ENCODE data around the gene ZNF554.

The ZNF554 gene

DNA sequence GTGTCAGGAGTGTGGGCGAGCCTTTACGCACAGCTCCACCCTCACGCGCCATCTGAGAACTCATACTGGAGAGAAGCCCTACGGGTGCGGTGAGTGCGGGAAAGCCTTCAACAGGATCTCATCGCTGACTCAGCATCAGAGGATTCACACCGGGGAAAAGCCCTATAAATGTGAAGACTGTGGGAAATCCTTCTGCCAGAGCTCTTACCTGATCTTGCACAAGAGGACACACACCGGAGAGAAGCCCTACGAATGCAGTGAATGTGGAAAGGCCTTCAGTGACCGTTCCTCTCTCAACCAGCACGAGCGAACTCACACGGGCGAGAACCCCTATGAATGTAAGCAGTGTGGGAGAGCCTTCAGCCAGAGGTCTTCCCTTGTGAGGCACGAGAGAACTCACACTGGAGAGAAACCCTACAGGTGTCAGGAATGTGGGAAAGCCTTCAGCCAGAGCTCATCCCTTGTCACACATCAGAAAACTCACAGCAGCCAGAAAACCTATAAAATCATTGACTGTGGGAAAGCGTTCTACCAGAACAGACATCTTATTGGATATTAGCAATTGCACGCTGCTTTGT lies 14.7 kb downstream of the ZNF554 start:
- no peak for FAIRE-seq

DNA sequence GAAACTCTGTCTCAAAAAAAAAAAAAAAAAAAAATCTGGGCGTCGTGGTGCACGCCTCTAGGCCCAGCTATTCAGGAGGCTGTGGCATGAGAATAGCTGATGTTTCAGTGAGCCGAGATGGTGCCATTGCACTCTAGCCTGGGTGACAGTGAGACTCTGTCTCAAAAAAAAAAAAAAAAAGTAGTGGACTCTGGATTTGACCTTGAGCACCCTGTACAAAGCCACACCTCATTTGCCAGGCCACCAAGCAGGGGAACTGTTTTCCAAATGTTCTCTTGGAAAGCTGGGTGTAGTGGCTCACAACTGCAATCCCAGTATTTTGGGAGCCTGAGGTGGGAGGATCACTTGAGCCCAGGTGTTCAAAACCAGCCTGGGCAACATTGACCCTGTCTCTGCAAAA lies 17.8 kb downstream of the ZNF554 start:
- FAIRE-seq: no peak

GRCh38 chr19:2840794-2841791 lies 21.4 kb downstream of the ZNF554 start, which contains the start of gene ZNF555:
TSS of gene ZNF555 (plus strand) at chr19:2841475. CDS start at chr19:2841573, 98 bp downstream.
- peak; percentile 98 for FAIRE-seq

DNA sequence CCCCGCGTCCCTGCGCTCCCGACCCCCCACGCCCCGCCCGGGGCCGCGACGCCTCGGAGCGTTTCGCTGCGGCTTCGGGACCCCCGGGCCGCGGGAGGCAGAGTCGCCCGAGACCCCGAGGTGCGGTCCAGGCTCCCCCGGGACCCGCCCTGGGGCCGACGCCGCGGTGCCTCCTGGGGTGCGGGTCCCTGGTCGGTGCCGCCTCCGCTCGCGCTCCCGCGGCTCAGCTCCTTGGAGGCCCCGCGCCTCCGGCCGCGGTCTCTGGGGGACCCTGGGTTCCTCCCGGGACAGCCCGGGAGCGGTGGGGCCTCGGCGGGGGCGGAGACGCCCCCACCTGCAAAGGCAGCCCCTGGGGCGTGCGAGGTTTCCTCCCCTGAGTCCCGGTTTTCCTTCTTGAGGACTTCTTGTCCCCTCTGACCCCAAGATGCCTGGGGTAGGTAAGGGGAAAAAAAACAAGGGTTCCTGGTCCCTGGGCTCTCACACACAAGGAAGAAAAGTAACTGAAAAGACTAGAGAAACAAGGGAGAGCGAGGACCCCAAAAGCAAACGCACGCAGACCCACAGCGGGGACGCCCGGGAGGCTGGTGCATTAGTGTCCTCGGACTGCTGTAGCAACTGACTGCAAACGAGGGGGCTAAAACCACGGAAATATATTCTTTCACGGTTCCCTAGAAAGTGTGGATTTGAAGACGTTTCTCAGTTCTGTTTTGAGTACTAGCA lies 22.3 kb downstream of the ZNF554 start:
- FAIRE-seq: no peak

DNA sequence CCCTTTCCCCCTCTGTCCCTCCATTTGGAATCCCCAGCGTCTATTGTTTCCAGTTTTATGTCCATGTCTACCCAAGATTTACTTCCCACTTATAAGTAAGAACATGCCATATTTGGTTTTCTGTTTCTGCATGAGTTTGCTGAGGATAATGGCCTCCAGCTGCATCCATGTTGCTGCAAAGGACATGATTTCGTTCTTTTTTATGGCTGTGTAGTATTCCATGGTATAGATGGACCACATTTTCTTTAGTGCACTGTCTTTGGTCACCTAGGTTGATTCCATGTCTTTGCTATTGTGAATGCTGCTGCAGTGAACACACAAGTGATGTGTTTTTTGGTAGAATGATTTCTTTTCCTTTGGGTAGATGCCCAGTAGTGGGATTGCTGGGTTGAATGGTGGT lies 25.4 kb downstream of the ZNF554 start:
- no peak for FAIRE-seq

DNA sequence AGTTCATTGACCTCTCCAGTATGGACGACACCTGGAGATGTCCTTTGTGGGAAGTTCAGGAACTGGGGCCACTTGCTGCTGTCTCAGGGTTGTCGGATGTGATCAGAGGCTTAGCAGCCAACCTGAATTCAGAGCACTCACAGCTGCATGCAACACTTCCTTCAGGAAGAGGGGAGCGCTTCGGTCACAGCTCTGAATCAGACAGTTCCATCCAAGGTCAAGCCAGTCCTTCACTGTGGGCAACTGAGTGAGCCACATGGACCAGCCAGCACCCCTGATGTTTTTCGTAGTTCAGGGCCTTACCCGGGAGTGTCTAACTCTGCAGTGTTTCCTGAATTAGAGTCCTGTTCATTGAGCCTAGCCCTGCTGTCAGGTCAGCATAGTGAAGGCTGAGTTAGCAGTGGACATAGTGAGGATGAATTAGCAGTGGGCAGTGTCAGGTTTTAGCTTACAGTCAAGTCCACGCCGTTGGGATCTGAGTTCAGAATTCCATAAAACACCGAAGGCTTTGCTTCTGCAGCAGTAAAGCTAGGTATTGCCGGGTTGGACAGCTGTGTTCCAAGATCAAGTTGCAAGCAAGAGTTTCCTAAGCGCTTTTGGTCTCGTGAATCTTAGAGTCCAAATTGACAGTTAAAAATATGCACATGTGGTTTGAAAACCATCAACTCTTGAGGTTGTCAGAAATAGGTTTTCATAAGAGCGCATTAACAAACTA lies 26.7 kb downstream of the ZNF554 start:
- no peak for FAIRE-seq

DNA sequence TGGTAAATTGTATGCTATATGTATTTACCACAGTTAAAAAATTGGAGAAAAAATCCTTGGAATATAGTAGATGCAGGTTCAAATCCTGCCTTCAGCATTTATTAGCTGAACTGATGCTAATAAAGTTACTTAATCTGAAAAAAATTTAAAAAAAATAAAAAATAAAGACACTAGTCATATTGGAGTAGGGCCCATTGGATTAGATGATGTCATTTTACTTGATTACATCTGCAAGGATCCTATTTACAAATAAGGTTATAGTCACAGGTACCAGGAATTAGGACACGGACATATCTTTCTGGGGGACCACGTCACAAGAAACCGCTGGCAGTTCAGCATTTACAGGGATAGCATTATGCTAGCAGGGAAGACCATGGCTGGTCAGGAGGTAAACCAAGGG lies 27.8 kb downstream of the ZNF554 start:
- no peak for FAIRE-seq

DNA sequence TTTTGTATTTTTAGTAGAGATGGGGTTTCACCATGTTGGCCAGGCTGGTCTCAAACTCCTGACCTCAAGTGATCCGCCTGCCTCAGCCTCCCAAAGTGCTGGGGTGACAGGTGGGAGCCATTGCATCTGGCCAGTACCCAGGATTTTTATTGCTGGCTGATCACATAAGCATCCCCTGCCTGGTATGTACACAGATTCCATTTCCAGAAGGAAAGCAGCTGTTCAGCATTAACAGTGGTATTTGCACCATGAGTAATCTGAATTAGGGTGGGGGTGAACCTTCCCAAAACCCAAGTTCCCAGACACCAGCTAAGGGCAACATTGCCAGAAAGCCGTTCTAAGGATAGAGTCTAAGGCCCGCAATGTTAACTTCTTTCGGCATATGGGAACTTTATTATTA lies 28.9 kb downstream of the ZNF554 start:
- no peak for FAIRE-seq

DNA sequence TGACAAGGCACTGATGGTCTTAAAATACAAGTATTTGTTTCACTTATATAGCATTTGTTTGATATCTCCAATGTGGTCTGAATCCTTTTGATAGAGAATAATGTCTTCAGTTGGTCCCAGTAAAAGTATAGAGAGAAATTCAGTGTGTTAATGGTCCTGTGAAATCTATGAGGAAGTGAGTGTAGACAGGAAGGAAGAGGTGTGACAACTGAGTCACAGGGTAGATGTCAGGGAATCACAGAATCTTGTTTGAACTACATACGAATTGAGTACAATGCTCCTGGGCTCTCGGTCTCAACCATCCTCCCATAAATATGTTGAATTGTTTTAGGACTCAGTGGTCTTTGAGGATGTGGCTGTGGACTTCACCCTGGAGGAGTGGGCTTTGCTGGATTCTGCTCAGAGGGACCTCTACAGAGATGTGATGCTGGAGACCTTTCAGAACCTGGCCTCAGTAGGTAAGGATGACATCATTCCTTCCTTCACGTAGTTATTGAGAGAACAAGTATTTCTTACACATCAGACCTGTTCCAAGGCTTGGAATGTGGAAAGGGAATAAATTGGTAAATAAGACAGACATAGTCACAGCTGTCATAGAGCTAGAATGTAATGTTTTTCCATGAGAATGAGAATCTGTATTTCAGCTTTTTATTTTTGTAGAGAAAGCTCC lies 30.7 kb downstream of the ZNF554 start:
- no peak for FAIRE-seq

- FAIRE-seq: no peak
Measured at GRCh38 chr19:2852598-2852997, 32.9 kb downstream of the ZNF554 start.

- FAIRE-seq: no peak
Measured at GRCh38 chr19:2853015-2853606, 33.4 kb downstream of the ZNF554 start.

- no peak for FAIRE-seq
Measured at GRCh38 chr19:2854849-2855248, 35.2 kb downstream of the ZNF554 start.

DNA sequence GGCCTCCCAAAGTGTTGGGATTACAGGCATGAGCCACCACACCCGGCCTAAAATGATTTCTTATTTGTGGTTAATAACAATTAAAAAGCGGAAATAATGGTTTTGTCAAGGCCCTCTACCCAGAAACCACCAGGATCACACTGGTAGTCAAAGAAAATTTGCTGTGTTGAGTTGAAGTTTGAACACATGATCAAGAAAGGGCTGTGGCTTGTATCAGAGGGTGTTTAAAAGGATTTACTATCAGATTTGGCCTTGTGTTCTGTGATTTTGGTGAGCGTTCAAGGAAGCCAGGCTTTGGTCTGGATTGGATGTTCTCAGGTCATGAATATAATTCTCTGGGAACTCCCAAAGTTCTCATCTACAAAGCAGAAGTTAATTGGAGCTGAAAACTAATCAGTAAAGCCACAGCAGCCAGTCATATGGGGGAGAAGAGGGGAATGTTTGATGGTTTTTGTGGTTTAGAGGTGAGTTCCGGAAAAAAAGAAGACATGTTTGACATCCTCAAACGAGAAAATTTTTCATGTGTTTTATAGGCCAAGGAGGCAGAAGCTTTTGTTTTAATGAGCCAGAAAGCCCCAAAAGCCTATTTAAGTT lies 36.9 kb downstream of the ZNF554 start:
- FAIRE-seq: no peak

DNA sequence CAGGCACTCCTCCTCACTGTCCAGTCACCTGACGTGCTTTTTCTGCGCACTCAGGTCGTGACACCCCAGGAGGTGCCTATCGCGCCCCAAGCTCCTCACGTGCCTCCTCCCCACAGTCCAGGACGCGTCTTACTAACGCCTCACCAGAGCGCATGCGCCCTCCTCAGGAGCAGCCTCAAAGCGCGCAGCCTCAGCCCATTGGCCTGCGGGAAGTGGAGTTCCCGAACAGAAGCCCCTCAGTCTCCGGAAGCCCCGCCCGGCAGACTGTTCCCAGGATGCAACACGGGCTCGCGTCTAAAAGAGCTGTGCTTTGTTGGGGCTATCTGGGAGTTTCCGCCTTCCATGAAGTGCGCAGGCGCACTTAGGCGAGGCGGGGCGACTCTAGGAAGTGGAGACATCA lies 39.2 kb downstream of the ZNF554 start:
- no peak for FAIRE-seq

DNA sequence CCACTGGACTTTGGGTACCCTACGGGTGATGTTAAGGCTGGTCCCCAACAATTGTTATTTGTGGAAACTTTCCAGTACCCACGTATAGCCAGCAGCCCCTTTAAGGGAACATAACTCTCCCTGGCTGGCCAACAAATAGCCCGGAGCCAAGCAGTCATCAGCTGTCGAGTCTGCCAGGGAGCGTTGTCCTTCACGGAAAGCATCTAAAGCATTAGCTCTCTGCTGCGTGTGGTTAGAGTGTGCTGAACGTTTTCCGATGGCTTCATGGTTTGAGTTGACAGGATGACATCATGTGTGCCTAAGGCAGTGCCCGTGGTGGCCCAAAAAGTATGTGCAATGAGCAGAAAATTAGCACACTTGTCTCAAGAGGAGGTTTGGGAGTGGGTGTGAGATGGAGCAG lies 44.1 kb downstream of the ZNF554 start:
- no peak for FAIRE-seq

DNA sequence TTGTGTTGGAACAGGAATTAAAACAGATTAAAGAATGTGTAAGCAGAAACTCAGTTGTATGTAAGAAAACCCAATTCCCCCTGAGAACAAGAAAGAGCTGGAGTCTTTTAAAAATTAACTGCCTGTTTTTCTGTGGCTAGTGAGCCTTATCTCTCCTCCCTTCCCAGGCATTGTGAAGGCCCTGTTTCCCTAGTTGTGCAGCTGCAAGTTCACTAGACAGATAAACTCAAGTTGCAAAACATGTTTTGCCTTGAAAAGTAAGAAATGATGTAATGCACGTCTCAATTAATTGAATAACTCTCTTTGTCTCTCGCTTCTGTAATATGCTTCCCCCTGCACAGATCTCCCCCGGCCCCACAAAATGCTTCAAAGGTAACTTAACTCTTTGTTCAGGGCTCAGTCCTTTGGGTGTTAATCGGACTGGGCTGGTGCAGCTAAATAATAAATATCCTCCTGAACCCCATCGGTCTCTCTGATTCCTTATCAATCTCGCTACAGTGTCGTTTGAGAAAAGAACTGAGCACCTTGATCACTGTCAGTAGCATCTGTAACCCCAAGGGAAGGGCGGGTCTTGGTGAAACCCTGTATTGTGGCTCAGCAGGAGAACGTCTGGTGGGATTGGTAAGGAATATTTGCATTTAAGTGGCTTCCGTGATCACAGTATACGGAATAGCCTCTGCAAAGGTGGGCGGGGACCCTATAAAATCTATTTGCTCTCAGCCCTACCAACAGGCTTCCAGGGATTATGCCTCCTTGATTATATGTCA lies 45.8 kb downstream of the ZNF554 start:
- FAIRE-seq: no peak

DNA sequence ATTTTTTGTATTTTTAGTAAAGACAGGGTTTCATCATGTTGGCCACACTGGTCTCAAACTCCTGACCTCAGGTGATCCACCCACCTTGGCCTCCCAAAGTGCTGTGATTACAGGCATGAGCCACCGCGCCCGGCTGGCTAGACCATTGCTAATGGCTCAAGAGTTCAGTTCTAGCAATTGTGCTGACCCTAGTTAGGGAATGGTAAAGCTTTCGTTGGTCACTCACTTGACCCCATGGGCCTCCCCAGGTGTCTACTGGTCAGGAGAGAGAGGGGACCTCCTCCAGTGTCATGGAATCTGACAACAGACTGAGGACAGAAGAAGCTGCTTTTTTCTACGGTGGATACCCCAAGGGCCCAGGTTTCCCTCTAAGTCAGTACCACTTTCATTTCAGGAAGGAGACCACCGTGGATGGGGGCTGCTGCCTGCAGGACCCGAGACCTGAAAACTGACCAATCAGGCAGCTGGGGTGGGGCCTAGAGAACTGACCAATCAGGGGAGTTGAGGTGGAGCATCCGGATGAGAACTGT lies 46.9 kb downstream of the ZNF554 start:
- no peak for FAIRE-seq

- FAIRE-seq: no peak
Measured at GRCh38 chr19:2867025-2867991, 47.6 kb downstream of the ZNF554 start, which contains the start of gene ZNF556. TSS of gene ZNF556 (plus strand) at chr19:2867335. CDS start at chr19:2867422, 87 bp downstream.

GRCh38 chr19:2869618-2870017 lies 50.0 kb downstream of the ZNF554 start:
- FAIRE-seq: no peak
